Measurements from ENCODE around the gene CCT3. TPM values are rescaled to one million over a fixed set of nuclear protein-coding genes. Genes with fewer than 3 reads are reported as not detected.
A peak's percentile ranks its signal among the peaks of the same experiment; 100 is the strongest.

CCT3 gene
- total and polyA plus RNA-seq, 10 of the 15 experiments (the other 5 are each of a cell fraction or from before 2014, with no cell fraction given) = 319 to 585 (median 427) TPM

- Histone ChIP-seq H3K9ac (ENCODE audit: control insufficient read depth, insufficient read depth, low read length) (no peak overlapping the region), H3K4me2 (ENCODE audit: control insufficient read depth, insufficient read depth) (no peak overlapping the region), H3K36me3 (ENCODE audit: control insufficient read depth in 2 of 2, insufficient read depth in 2 of 2, low read length in 1 of 2) (no peaks in the 10 kb centered on the region), H3K27ac (ENCODE audit: control insufficient read depth, insufficient read depth) (no peak overlapping the region), H4K20me1 (ENCODE audit: control insufficient read depth, insufficient read depth) (no peaks in the 10 kb centered on the region), H3K4me3 (no peak overlapping the region), H3K9me3 (replicated peaks; ENCODE audit: control insufficient read depth, insufficient read depth, low read length) (no peaks in the 10 kb centered on the region), H3K79me2 (ENCODE audit: control insufficient read depth, insufficient read depth, low read length) (no peaks in the 10 kb centered on the region), H3K4me1 (ENCODE audit: control insufficient read depth, insufficient read depth, low read length) (no peaks in the 10 kb centered on the region), H2AFZ (ENCODE audit: control insufficient read depth, low read depth, low read length) (no peak overlapping the region), H3K27me3 (replicated peaks in 1 of 2; ENCODE audit: control insufficient read depth in 2 of 2, insufficient read depth in 2 of 2, low read length in 1 of 2) (peaks cover 3 to 7% of the 10 kb centered on the region in 2 experiments; a peak in 3 of 4 replicates)
- FAIRE-seq (no peak), ATAC-seq (0 out of 3 replicates have a peak, but pooled peaks have one; percentile 18), DNase-seq (ENCODE audit: low read depth, low spot score) (no peak)
- CTCF ChIA-PET = interaction anchor here (1.4 to 2.8 kb wide), 5 partner anchors 10 to 236 kb away, joined by 3 to 16 read pairs (median 5); no protein-coding TSS in a partner anchor
- BruUV-seq (replicated peaks) = no TSS peak
- TF ChIP-seq RELB (IDR thresholded peaks at IDR 0.05; ENCODE audit: low read depth) = no peak
- no peak for TF ChIP-seq CHD1 (IDR thresholded peaks at IDR 0.05; ENCODE audit: low read depth, low read length)
- intact Hi-C loops (cut with micrococcal nuclease; ENCODE audit: unreplicated experiment) = no loop called here
- in situ Hi-C loops (cut with MboI) = no loop called here
- RAD21 ChIA-PET (ENCODE audit: unreplicated experiment) = no interaction called here
- SMC1A ChIA-PET (ENCODE audit: uncharacterized antibody, unreplicated experiment) = interaction anchor here (1.0 to 2.4 kb wide), 2 partner anchors 13 to 74 kb away, joined by 3 to 8 read pairs; no protein-coding TSS in a partner anchor
- POLR2A ChIA-PET = no interaction called here
These were observed 34.1 kb upstream of the CCT3 start for GRCh38 chr1:156372265-156372586.

- in situ Hi-C loops (cut with MboI) = no loop called here
- Histone ChIP-seq H3K4me2 (ENCODE audit: control insufficient read depth, insufficient read depth) (no peak overlapping the region), H2AFZ (ENCODE audit: control insufficient read depth, low read depth, low read length) (no peak overlapping the region), H3K36me3 (ENCODE audit: control insufficient read depth in 2 of 2, insufficient read depth in 2 of 2, low read length in 1 of 2) (no peaks in the 10 kb centered on the region), H3K79me2 (ENCODE audit: control insufficient read depth, insufficient read depth, low read length) (no peaks in the 10 kb centered on the region), H3K9me3 (replicated peaks; ENCODE audit: control insufficient read depth, insufficient read depth, low read length) (no peaks in the 10 kb centered on the region), H3K4me1 (ENCODE audit: control insufficient read depth, insufficient read depth, low read length) (no peaks in the 10 kb centered on the region), H3K27ac (ENCODE audit: control insufficient read depth, insufficient read depth) (no peak overlapping the region), H3K27me3 (replicated peaks in 1 of 2; ENCODE audit: control insufficient read depth in 2 of 2, insufficient read depth in 2 of 2, low read length in 1 of 2) (peaks cover 3 to 10% of the 10 kb centered on the region in 2 experiments; a peak in 3 of 4 replicates), H3K4me3 (no peak overlapping the region), H3K9ac (ENCODE audit: control insufficient read depth, insufficient read depth, low read length) (no peak overlapping the region), H4K20me1 (ENCODE audit: control insufficient read depth, insufficient read depth) (no peaks in the 10 kb centered on the region)
- WGBS (ENCODE audit: insufficient coverage, insufficient replicate concordance, low lambda C conversion rate, missing lambda C conversion rate) = 15% methylated on average over 7 of the region's 7 CpGs
- POLR2A ChIA-PET = interaction anchor here (1.5 kb wide), 1 partner anchor 9 kb away, joined by 4 read pairs; no protein-coding TSS in a partner anchor
- CTCF ChIA-PET = interaction anchor here (0.8 to 2.8 kb wide), 8 partner anchors 11 to 1420 kb away, joined by 3 to 16 read pairs (median 4); no protein-coding TSS in a partner anchor
- ATAC-seq = no peak
- intact Hi-C loops (cut with micrococcal nuclease; ENCODE audit: unreplicated experiment) = no loop called here
- SMC1A ChIA-PET (ENCODE audit: uncharacterized antibody, unreplicated experiment) = interaction anchor here (0.8 to 2.4 kb wide), 4 partner anchors 10 to 74 kb away, joined by 3 to 8 read pairs (median 4); no protein-coding TSS in a partner anchor
- FAIRE-seq = no peak
- RAD21 ChIA-PET (ENCODE audit: unreplicated experiment) = no interaction called here
- DNase-seq (ENCODE audit: low read depth, low spot score) = no peak
- BruUV-seq (replicated peaks) = no TSS peak
- TF ChIP-seq ZNF274 (IDR thresholded peaks at IDR 0.05; ENCODE audit: insufficient read depth, insufficient read length) = no peak
- no peak for TF ChIP-seq FOS (IDR thresholded peaks at IDR 0.05; ENCODE audit: borderline replicate concordance, extremely low read depth, insufficient read length)
- TF ChIP-seq CBFB (IDR thresholded peaks at IDR 0.05; ENCODE audit: low read depth) = no peak
- TF ChIP-seq GATAD2B (conservative IDR thresholded peaks at IDR 0.05; ENCODE audit: low read depth) = no peak
- TF ChIP-seq GABPA (IDR thresholded peaks at IDR 0.05; ENCODE audit: low read depth) = no peak
- no peak for TF ChIP-seq NR2F1 (conservative IDR thresholded peaks at IDR 0.05)
- TF ChIP-seq EGR1 (IDR thresholded peaks at IDR 0.05; ENCODE audit: borderline replicate concordance in 1 of 2, low read depth in 2 of 2, low read length in 2 of 2) = no peak
- TF ChIP-seq NFYB (IDR thresholded peaks at IDR 0.05; ENCODE audit: insufficient read depth, low read depth, low read length) = no peak
- no peak for TF ChIP-seq IKZF2 (IDR thresholded peaks at IDR 0.05)
- no peak for TF ChIP-seq NFXL1 (IDR thresholded peaks at IDR 0.05; ENCODE audit: borderline replicate concordance)
- TF ChIP-seq MYC (IDR thresholded peaks at IDR 0.05; ENCODE audit: insufficient read depth, insufficient read length, insufficient replicate concordance, low read length, severe bottlenecking) = no peak
- TF ChIP-seq TAF1 (IDR thresholded peaks at IDR 0.05; ENCODE audit: borderline replicate concordance, low read depth, low read length) = no peak
- TF ChIP-seq SMC3 (IDR thresholded peaks at IDR 0.05; ENCODE audit: borderline replicate concordance, low read length) = no peak
- TF ChIP-seq YBX1 (IDR thresholded peaks at IDR 0.05) = no peak
- no peak for TF ChIP-seq NFYA (IDR thresholded peaks at IDR 0.05; ENCODE audit: borderline replicate concordance, low read depth, low read length)
These were observed 33.6 kb upstream of the CCT3 start for GRCh38 chr1:156371553-156372264.

Data from GM12878 (cell line).